ENCODE measurements around the gene TLR5.

The TLR5 gene

DNA sequence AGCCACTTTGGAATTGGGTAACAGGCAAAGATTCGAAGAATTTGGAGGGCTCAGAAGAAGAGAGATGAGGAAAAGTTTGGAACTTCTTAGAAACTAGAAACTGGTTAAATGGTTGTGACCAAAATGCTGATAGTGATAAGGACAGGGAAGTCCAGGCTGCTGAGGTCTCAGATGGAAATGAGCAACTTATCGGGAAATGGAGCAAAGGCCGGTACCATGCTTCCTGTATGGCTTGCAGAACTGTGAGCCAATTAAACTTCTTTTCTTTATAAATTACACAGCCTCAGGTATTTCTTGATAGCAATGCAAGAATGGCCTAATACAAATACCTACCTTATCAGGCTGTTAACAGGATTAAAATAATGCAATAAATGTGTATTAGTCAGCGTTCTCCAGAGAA lies 9.4 kb upstream of the TLR5 start:
- in situ Hi-C loops (cut with HindIII; ENCODE audit: low sequenced_read_pairs): no loop called here
- no peak overlapping the region for H3K4me3 ChIP-seq (ENCODE audit: low read depth, low read length)
- no peak for DNase-seq (ENCODE audit: low read depth)
- TF ChIP-seq, protein P1, sequence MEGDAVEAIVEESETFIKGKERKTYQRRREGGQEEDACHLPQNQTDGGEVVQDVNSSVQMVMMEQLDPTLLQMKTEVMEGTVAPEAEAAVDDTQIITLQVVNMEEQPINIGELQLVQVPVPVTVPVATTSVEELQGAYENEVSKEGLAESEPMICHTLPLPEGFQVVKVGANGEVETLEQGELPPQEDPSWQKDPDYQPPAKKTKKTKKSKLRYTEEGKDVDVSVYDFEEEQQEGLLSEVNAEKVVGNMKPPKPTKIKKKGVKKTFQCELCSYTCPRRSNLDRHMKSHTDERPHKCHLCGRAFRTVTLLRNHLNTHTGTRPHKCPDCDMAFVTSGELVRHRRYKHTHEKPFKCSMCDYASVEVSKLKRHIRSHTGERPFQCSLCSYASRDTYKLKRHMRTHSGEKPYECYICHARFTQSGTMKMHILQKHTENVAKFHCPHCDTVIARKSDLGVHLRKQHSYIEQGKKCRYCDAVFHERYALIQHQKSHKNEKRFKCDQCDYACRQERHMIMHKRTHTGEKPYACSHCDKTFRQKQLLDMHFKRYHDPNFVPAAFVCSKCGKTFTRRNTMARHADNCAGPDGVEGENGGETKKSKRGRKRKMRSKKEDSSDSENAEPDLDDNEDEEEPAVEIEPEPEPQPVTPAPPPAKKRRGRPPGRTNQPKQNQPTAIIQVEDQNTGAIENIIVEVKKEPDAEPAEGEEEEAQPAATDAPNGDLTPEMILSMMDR (IDR thresholded peaks at IDR 0.05; ENCODE audit: low read depth, low read length, missing control alignments): no peak

DNA sequence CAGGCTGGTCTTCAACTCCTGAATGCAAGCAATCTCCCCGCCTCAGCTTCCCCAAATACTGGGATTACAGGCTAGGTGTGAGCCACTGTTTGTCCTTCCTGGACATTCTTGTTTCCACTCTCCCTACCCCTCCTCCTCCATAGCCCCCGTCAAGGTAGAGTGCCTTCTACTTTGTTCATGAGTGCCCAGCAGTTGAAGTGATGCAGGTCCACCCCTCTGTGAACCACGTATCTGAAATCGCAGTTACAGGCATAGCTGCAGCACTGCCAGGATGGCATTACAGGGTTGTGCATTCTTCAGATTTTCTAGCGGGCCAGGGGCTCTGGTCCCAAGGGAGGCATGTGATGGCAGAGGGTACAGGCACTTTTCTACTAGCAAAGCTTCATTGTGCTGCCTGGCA lies 7.4 kb upstream of the TLR5 start:
- TF ChIP-seq, protein P1 (IDR thresholded peaks at IDR 0.05; ENCODE audit: low read depth, low read length, missing control alignments): no peak
- in situ Hi-C loops (cut with HindIII; ENCODE audit: low sequenced_read_pairs): no loop called here
- DNase-seq (ENCODE audit: low read depth): no peak
- H3K4me3 ChIP-seq (ENCODE audit: low read depth, low read length): no peak overlapping the region

DNA sequence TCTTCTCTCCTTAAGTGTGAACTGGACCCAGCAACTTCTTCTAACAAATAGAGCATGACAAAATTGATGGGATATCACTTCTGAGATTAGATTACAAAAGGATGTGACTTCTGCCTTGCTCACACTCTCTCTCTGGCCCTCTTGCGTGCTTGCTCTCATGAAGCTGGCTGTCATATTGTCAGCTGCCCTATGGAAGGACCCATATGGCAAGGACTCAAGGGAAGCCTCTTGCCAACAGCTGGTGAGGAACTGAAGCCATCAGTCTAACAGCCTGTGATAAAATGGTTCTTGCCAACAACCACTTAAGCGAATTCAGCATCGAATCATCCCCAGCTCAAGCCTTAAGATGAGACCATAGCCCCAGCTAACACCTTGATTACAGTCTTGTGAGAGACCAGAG lies 4.8 kb upstream of the TLR5 start:
- TF ChIP-seq, protein P1 (IDR thresholded peaks at IDR 0.05; ENCODE audit: low read depth, low read length, missing control alignments): no peak

DNA sequence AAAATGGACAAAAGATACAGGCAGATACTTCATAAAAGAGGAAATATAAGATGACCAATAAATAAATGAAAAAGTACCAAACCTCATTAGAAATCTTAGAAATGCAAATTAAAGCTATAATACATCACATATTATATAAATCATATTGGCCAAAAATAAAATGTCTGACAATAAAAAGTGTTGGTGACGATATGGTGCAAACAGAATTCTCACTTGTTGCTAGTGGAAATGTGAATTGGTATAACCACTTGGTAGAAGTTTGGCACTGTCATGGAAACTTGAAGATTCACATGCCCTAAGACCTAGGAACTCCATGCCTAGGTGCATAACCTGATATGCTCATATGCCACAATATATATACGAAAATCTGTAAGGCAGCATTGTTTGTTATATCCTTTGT lies 4.4 kb upstream of the TLR5 start:
- TF ChIP-seq, protein P1 (IDR thresholded peaks at IDR 0.05; ENCODE audit: low read depth, low read length, missing control alignments): no peak
- H3K4me3 ChIP-seq (ENCODE audit: low read depth, low read length): no peak overlapping the region
- in situ Hi-C loops (cut with HindIII; ENCODE audit: low sequenced_read_pairs): no loop called here

More for the DNA sequence above, 4.8 kb upstream of the TLR5 start:
- in situ Hi-C loops (cut with HindIII; ENCODE audit: low sequenced_read_pairs): no loop called here
- DNase-seq (ENCODE audit: low read depth): no peak
- H3K4me3 ChIP-seq (ENCODE audit: low read depth, low read length): no peak overlapping the region

DNA sequence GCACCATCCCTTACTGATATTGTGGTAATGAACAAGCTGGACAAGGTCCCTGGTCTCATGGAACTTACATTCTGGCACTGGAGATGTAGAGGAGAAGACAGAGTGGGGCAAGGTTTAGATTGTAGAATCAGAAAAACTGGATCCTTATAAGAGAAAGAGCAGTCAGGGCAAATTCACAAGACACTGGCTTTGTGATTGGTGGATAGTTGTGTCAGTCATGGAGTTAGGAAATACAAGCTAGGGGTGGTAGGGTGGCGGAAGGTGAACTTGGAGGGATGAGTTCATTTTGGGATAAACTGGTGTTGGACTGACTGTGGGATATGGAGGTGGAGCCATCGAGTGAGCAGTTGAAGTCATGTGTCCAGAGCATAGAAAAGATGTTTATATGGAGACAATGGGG lies 3.7 kb upstream of the TLR5 start:
- in situ Hi-C loops (cut with HindIII; ENCODE audit: low sequenced_read_pairs): no loop called here
- TF ChIP-seq, protein P1 (IDR thresholded peaks at IDR 0.05; ENCODE audit: low read depth, low read length, missing control alignments): no peak
- H3K4me3 ChIP-seq (ENCODE audit: low read depth, low read length): no peak overlapping the region
- DNase-seq (ENCODE audit: low read depth): no peak

More for the DNA sequence above, 4.4 kb upstream of the TLR5 start:
- DNase-seq (ENCODE audit: low read depth): no peak

DNA sequence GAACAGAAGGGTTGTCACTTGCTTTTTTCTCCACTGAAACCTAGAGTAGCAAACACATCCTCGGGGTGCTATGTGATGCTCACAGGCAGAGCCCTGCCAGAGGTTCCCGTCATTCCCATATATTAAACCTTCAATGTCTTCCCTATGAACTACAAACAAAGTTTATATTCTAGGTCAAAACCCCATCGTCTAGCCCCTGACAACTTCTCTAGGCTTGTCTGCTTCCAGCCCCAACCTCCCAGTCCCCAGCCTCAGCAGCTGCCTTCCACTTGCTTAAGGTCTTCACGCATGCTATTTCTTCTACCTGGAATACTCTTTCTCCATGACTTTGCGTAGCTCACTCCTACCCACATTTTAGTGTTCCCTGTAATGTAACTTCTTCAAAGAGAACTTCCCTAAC lies 1.9 kb upstream of the TLR5 start:
- DNase-seq (ENCODE audit: low read depth): no peak
- TF ChIP-seq, protein P1 (IDR thresholded peaks at IDR 0.05; ENCODE audit: low read depth, low read length, missing control alignments): no peak
- H3K4me3 ChIP-seq (ENCODE audit: low read depth, low read length): no peak overlapping the region
- in situ Hi-C loops (cut with HindIII; ENCODE audit: low sequenced_read_pairs): loop anchor here (5.0 kb wide), 1 partner anchor 357 kb away; no protein-coding TSS in a partner anchor

DNA sequence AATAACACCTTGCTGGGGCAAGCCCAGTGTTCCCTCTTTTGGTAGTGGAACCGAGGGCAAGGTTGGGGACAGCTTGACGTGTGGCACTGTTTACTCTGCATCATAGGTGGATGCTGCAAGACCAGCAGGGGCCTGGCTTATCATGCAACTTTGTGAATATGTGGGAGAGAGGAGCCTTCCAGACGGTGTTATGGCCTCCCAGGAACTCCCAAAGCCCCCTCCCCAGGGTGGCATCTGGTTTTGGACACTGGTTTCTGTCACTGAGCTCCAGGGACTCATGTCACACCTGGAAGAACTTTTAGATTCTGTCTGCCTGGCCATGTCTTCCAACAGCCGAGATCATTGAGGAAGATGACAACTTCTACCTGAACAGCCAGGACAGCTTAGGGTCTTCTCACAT lies 1.4 kb upstream of the TLR5 start:
- TF ChIP-seq, protein P1 (IDR thresholded peaks at IDR 0.05; ENCODE audit: low read depth, low read length, missing control alignments): no peak
- no peak overlapping the region for H3K4me3 ChIP-seq (ENCODE audit: low read depth, low read length)
- DNase-seq (ENCODE audit: low read depth): no peak
- in situ Hi-C loops (cut with HindIII; ENCODE audit: low sequenced_read_pairs): loop anchor here (5.0 kb wide), 1 partner anchor 358 kb away; no protein-coding TSS in a partner anchor
